ENCODE measurements around the gene NCAPH2. TPM values are rescaled to one million over a fixed set of nuclear protein-coding genes. Genes with fewer than 3 reads are reported as not detected.

NCAPH2 gene
- total RNA-seq, 1 experiment from 2014 or later, result 80.3 TPM

GRCh38 chr22:50473855-50474671 is 34.0 kb upstream of the NCAPH2 start:
- no peak for DNase-seq (ENCODE audit: low spot score)

GRCh38 chr22:50474710-50475651 is 33.0 kb upstream of the NCAPH2 start, which contains the start of gene SBF1:
Gene SBF1 (minus strand): TSS chr22:50475035. CDS start chr22:50474840, 195 bp downstream.
- in situ Hi-C loops (cut with HindIII; ENCODE audit: low sequenced_read_pairs), result no loop called here

More at GRCh38 chr22:50473855-50474671, 34.0 kb upstream of the NCAPH2 start:
- in situ Hi-C loops (cut with HindIII; ENCODE audit: low sequenced_read_pairs), result no loop called here

GRCh38 chr22:50475652-50476002 is 32.4 kb upstream of the NCAPH2 start:
- DNase-seq (ENCODE audit: low spot score), result no peak
- in situ Hi-C loops (cut with HindIII; ENCODE audit: low sequenced_read_pairs), result no loop called here

More at GRCh38 chr22:50474710-50475651, 33.0 kb upstream of the NCAPH2 start, which contains the start of gene SBF1:
- peak; percentile 94 for DNase-seq (ENCODE audit: low spot score)

GRCh38 chr22:50476868-50477267 is 31.2 kb upstream of the NCAPH2 start:
- in situ Hi-C loops (cut with HindIII; ENCODE audit: low sequenced_read_pairs), result no loop called here
- DNase-seq (ENCODE audit: low spot score), result no peak

- no peak for DNase-seq (ENCODE audit: low spot score)
- in situ Hi-C loops (cut with HindIII; ENCODE audit: low sequenced_read_pairs), result no loop called here
Observed at GRCh38 chr22:50477923-50478322, 30.1 kb upstream of the NCAPH2 start.

- DNase-seq (ENCODE audit: low spot score), result no peak
- in situ Hi-C loops (cut with HindIII; ENCODE audit: low sequenced_read_pairs), result no loop called here
Observed at GRCh38 chr22:50479721-50480120, 28.3 kb upstream of the NCAPH2 start.

GRCh38 chr22:50481045-50481439 is 27.0 kb upstream of the NCAPH2 start:
- no peak for DNase-seq (ENCODE audit: low spot score)
- in situ Hi-C loops (cut with HindIII; ENCODE audit: low sequenced_read_pairs), result no loop called here

GRCh38 chr22:50481440-50482106 is 26.5 kb upstream of the NCAPH2 start, which contains the start of gene ADM2:
Gene ADM2 (plus strand): TSS chr22:50481543. CDS start chr22:50481848, 305 bp downstream.
- in situ Hi-C loops (cut with HindIII; ENCODE audit: low sequenced_read_pairs), result no loop called here
- no peak for DNase-seq (ENCODE audit: low spot score)

- no peak for DNase-seq (ENCODE audit: low spot score)
- in situ Hi-C loops (cut with HindIII; ENCODE audit: low sequenced_read_pairs), result no loop called here
Observed at GRCh38 chr22:50482107-50483074, 25.6 kb upstream of the NCAPH2 start.

GRCh38 chr22:50483106-50483505 is 24.9 kb upstream of the NCAPH2 start:
- DNase-seq (ENCODE audit: low spot score), result no peak
- in situ Hi-C loops (cut with HindIII; ENCODE audit: low sequenced_read_pairs), result no loop called here

GRCh38 chr22:50483556-50483955 is 24.5 kb upstream of the NCAPH2 start:
- in situ Hi-C loops (cut with HindIII; ENCODE audit: low sequenced_read_pairs), result no loop called here
- no peak for DNase-seq (ENCODE audit: low spot score)

- no peak for DNase-seq (ENCODE audit: low spot score)
- in situ Hi-C loops (cut with HindIII; ENCODE audit: low sequenced_read_pairs), result no loop called here
Observed at GRCh38 chr22:50483977-50484853, 23.8 kb upstream of the NCAPH2 start.

GRCh38 chr22:50485221-50486131 is 22.5 kb upstream of the NCAPH2 start:
- no peak for DNase-seq (ENCODE audit: low spot score)
- in situ Hi-C loops (cut with HindIII; ENCODE audit: low sequenced_read_pairs), result no loop called here

- no peak for DNase-seq (ENCODE audit: low spot score)
- in situ Hi-C loops (cut with HindIII; ENCODE audit: low sequenced_read_pairs), result no loop called here
Observed at GRCh38 chr22:50486561-50487289, 21.3 kb upstream of the NCAPH2 start, which contains the start of gene MIOX. Gene MIOX (plus strand): TSS chr22:50486859. CDS start chr22:50486898, 39 bp downstream.

- in situ Hi-C loops (cut with HindIII; ENCODE audit: low sequenced_read_pairs), result no loop called here
Observed at GRCh38 chr22:50487290-50488005, 20.6 kb upstream of the NCAPH2 start.

More at GRCh38 chr22:50487290-50488005, 20.6 kb upstream of the NCAPH2 start:
- no peak for DNase-seq (ENCODE audit: low spot score)

All from G401 (cell line).